SK-N-SH treated with all-trans-retinoic acid at 6 μM for 48 hours (cell line): Measurements from ENCODE around the gene CD200R1.

Experiments
- ATAC-seq: fragments of 200-7000 bp; cut with Tn5 transposase; 3 replicates; pipeline ENCODE4 v1.9.1; 2020; ENCODE audit warnings: mild to moderate bottlenecking, moderate library complexity
- ARNTL ChIP-seq: fragments of 450-650 bp; formaldehyde crosslinking; IDR thresholded peaks from 2 replicates; pipeline ENCODE4 v1.5.0; 2020; ENCODE audit warnings: low read depth, mild to moderate bottlenecking, moderate library complexity, borderline replicate concordance
- BACH2 ChIP-seq: fragments of 250-450 bp; sonication (Bioruptor Pico); IDR thresholded peaks from 2 replicates; pipeline ENCODE4 v1.9.0; 2021; ENCODE audit warnings: mild to moderate bottlenecking, borderline replicate concordance
- CSDC2 ChIP-seq: fragments of 250-450 bp; sonication (Bioruptor Pico); IDR thresholded peaks from 2 replicates; pipeline ENCODE4 v1.5.0; 2020; ENCODE audit warnings: mild to moderate bottlenecking, moderate library complexity
- CSRNP3 ChIP-seq: fragments of 250-450 bp; sonication (Bioruptor Pico); IDR thresholded peaks from 2 replicates; pipeline ENCODE4 v1.5.1; 2021; ENCODE audit warnings: mild to moderate bottlenecking, moderate library complexity
- ESRRG ChIP-seq: fragments of 250-450 bp; sonication (Bioruptor Pico); IDR thresholded peaks from 2 replicates; pipeline ENCODE4 v1.6.1; 2021; ENCODE audit warnings: mild to moderate bottlenecking
- GLIS3 ChIP-seq: fragments of 250-450 bp; sonication (Bioruptor Pico); IDR thresholded peaks from 2 replicates; pipeline ENCODE4 v1.5.0; 2020; ENCODE audit warnings: mild to moderate bottlenecking, moderate library complexity
- ISL1 ChIP-seq: fragments of 250-450 bp; sonication (Bioruptor Pico); IDR thresholded peaks from 2 replicates; pipeline ENCODE4 v2.1.2; 2022; ENCODE audit warnings: mild to moderate bottlenecking, moderate library complexity
- OSR1 ChIP-seq: fragments of 250-450 bp; sonication (Bioruptor Pico); IDR thresholded peaks from 2 replicates; pipeline ENCODE4 v1.8.0; 2022; ENCODE audit warnings: moderate library complexity, mild to moderate bottlenecking, inconsistent platforms
- PATZ1 ChIP-seq: fragments of 250-450 bp; sonication (Bioruptor Pico); IDR thresholded peaks from 2 replicates; pipeline ENCODE4 v1.8.0; 2020; ENCODE audit warnings: mild to moderate bottlenecking, moderate library complexity, borderline replicate concordance
- PPARA ChIP-seq: fragments of 250-450 bp; sonication (Bioruptor Pico); IDR thresholded peaks from 2 replicates; pipeline ENCODE4 v1.5.0; 2020; ENCODE audit warnings: mild to moderate bottlenecking, borderline replicate concordance
- RARB ChIP-seq: fragments of 250-450 bp; sonication (Bioruptor Pico); IDR thresholded peaks from 2 replicates; pipeline ENCODE4 v1.8.0; 2021; ENCODE audit warnings: mild to moderate bottlenecking, moderate library complexity
- SNAI2 ChIP-seq: fragments of 250-450 bp; sonication (Bioruptor Pico); IDR thresholded peaks from 2 replicates; pipeline ENCODE4 v1.5.0; 2020; ENCODE audit warnings: mild to moderate bottlenecking, moderate library complexity
- TCF4 ChIP-seq: fragments of 250-450 bp; sonication (Bioruptor Pico); IDR thresholded peaks from 2 replicates; pipeline ENCODE4 v1.8.0; 2021; ENCODE audit warnings: mild to moderate bottlenecking, moderate library complexity, borderline replicate concordance
- TOX ChIP-seq: fragments of 250-450 bp; sonication (Bioruptor Pico); IDR thresholded peaks from 2 replicates; pipeline ENCODE4 v1.8.0; 2021; ENCODE audit warnings: mild to moderate bottlenecking, moderate library complexity, borderline replicate concordance
- ZC3H10 ChIP-seq: fragments of 250-450 bp; sonication (Bioruptor Pico); IDR thresholded peaks from 2 replicates; pipeline ENCODE4 v1.5.1; 2021; ENCODE audit warnings: mild to moderate bottlenecking, moderate library complexity
- ZFP3 ChIP-seq: fragments of 250-450 bp; sonication (Bioruptor Pico); IDR thresholded peaks from 2 replicates; pipeline ENCODE4 v1.5.0; 2020; ENCODE audit warnings: mild to moderate bottlenecking, moderate library complexity
- ZFP30 ChIP-seq: fragments of 450-650 bp; formaldehyde crosslinking; IDR thresholded peaks from 2 replicates; pipeline ENCODE4 v1.5.0; 2022; ENCODE audit warnings: mild to moderate bottlenecking, moderate library complexity
- ZNF565 ChIP-seq: fragments of 450-650 bp; formaldehyde crosslinking; conservative IDR thresholded peaks from 2 replicates; pipeline ENCODE4 v1.5.0; 2020; ENCODE audit warnings: low read depth, mild to moderate bottlenecking, moderate library complexity
- ZNF70 ChIP-seq: fragments of 450-650 bp; formaldehyde crosslinking; IDR thresholded peaks from 2 replicates; pipeline ENCODE4 v1.5.0; 2020; ENCODE audit warnings: mild to moderate bottlenecking, moderate library complexity
- ZNF8 ChIP-seq: fragments of 450-650 bp; formaldehyde crosslinking; IDR thresholded peaks from 2 replicates; pipeline ENCODE4 v1.5.0; 2020; ENCODE audit warnings: mild to moderate bottlenecking, moderate library complexity
- TF ChIP-seq, protein P1 (sequence below): fragments of 250-450 bp; sonication (Bioruptor Pico); IDR thresholded peaks from 2 replicates; pipeline ENCODE4 v1.5.0; 2020; ENCODE audit warnings: mild to moderate bottlenecking, moderate library complexity
- TF ChIP-seq, protein P2 (sequence below): fragments of 250-450 bp; sonication (Bioruptor Pico); IDR thresholded peaks from 2 replicates; pipeline ENCODE4 v1.8.0; 2021; ENCODE audit warnings: low read depth, mild to moderate bottlenecking, moderate library complexity, borderline replicate concordance
- TF ChIP-seq, protein P3 (sequence below): fragments of 250-450 bp; sonication (Bioruptor Pico); IDR thresholded peaks from 2 replicates; pipeline ENCODE4 v1.5.1; 2020; ENCODE audit warnings: low read depth, mild to moderate bottlenecking, moderate library complexity

The CD200R1 gene

DNA sequence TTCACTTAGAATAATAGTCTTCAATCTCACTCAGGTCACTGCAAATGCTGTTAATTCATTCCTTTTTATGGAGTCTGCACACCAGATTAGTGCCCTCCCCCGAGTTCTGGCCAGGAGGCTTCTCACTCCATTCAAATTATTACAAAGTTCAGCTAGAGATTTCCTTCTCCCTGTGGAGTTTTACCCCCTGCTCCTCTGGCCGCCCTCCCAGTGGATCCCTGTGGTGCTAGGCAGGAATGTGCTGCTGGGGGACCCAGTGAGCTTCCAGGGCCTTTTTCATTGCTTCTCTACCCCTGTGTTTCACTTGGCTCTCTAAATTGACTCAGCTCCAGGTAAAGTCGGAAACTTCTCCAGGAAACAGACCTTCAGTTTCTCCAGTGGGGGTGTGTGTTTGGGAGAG lies 85.5 kb downstream of the CD200R1 start:
- TF ChIP-seq, protein P1, sequence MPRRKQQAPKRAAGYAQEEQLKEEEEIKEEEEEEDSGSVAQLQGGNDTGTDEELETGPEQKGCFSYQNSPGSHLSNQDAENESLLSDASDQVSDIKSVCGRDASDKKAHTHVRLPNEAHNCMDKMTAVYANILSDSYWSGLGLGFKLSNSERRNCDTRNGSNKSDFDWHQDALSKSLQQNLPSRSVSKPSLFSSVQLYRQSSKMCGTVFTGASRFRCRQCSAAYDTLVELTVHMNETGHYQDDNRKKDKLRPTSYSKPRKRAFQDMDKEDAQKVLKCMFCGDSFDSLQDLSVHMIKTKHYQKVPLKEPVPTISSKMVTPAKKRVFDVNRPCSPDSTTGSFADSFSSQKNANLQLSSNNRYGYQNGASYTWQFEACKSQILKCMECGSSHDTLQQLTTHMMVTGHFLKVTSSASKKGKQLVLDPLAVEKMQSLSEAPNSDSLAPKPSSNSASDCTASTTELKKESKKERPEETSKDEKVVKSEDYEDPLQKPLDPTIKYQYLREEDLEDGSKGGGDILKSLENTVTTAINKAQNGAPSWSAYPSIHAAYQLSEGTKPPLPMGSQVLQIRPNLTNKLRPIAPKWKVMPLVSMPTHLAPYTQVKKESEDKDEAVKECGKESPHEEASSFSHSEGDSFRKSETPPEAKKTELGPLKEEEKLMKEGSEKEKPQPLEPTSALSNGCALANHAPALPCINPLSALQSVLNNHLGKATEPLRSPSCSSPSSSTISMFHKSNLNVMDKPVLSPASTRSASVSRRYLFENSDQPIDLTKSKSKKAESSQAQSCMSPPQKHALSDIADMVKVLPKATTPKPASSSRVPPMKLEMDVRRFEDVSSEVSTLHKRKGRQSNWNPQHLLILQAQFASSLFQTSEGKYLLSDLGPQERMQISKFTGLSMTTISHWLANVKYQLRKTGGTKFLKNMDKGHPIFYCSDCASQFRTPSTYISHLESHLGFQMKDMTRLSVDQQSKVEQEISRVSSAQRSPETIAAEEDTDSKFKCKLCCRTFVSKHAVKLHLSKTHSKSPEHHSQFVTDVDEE (CRISPR knock-in tag): no peak
- TF ChIP-seq ISL1: 0 out of 2 replicates have a peak, but pooled peaks have one; percentile 9
- ATAC-seq: no peak

DNA sequence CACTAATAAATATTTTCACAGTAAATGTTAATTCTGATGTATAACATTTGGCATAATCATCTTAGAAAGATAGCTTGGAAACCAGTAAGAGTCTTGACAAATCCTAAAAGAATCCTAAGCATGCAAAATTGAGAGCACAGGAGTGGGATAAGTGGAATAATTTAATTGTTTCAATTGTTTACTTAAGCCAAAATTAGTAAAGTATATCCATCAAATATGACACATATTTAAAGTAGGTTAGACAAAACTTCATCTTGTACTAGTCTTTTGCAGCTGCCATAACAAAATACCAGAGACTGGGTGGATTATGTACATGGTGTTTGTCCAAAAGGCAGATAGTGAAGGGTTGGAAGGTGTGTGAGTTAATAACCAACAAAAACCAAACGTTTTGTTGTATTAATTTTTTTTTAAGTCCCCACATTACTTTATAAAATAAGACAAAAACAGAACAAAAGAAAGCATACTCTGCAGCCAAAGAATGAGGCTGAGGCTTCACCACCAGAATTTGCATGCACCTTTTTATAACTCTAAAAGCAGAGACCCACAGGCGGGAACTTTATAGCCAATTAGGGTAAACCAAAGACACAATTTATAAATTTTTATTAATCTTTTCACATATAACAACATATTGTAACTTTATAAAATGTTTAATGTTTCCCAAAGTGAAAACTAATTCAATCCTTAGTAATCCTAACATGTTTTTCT lies 86.4 kb downstream of the CD200R1 start:
- peak; percentile 61 for ATAC-seq
- TF ChIP-seq ZC3H10 (no peak), ZFP30 (CRISPR knock-in tag) (no peak), ZNF70 (CRISPR knock-in tag) (no peak), GLIS3 (CRISPR knock-in tag) (peak; percentile 67; the same call in 1 of the 2 replicates), OSR1 (CRISPR knock-in tag) (no peak), PATZ1 (CRISPR knock-in tag) (0 out of 2 replicates have a peak, but pooled peaks have one; percentile 58), ZNF565 (CRISPR knock-in tag) (no peak), PPARA (CRISPR knock-in tag) (no peak), CSDC2 (CRISPR knock-in tag) (no peak), ARNTL (no peak), TOX (CRISPR knock-in tag) (no peak), SNAI2 (CRISPR knock-in tag) (no peak), BACH2 (CRISPR knock-in tag) (no peak), ZNF8 (CRISPR knock-in tag) (no peak), ZFP3 (CRISPR knock-in tag) (no peak), ISL1 (peak; percentile 99), TCF4 (no peak; the same call in 1 of the 2 replicates), ESRRG (CRISPR knock-in tag) (0 out of 2 replicates have a peak, but pooled peaks have one; percentile 44), CSRNP3 (peak; percentile 80; the same call in 1 of the 2 replicates), RARB (no peak)
- TF ChIP-seq, protein P2, sequence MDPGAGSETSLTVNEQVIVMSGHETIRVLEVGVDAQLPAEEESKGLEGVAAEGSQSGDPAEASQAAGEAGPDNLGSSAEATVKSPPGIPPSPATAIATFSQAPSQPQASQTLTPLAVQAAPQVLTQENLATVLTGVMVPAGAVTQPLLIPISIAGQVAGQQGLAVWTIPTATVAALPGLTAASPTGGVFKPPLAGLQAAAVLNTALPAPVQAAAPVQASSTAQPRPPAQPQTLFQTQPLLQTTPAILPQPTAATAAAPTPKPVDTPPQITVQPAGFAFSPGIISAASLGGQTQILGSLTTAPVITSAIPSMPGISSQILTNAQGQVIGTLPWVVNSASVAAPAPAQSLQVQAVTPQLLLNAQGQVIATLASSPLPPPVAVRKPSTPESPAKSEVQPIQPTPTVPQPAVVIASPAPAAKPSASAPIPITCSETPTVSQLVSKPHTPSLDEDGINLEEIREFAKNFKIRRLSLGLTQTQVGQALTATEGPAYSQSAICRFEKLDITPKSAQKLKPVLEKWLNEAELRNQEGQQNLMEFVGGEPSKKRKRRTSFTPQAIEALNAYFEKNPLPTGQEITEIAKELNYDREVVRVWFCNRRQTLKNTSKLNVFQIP: no peak; the same call in 1 of the 2 replicates
- TF ChIP-seq, protein P3, sequence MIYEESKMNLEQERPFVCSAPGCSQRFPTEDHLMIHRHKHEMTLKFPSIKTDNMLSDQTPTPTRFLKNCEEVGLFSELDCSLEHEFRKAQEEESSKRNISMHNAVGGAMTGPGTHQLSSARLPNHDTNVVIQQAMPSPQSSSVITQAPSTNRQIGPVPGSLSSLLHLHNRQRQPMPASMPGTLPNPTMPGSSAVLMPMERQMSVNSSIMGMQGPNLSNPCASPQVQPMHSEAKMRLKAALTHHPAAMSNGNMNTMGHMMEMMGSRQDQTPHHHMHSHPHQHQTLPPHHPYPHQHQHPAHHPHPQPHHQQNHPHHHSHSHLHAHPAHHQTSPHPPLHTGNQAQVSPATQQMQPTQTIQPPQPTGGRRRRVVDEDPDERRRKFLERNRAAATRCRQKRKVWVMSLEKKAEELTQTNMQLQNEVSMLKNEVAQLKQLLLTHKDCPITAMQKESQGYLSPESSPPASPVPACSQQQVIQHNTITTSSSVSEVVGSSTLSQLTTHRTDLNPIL (CRISPR knock-in tag): peak; percentile 85
- TF ChIP-seq, protein P1 (CRISPR knock-in tag): no peak
